T-helper 1 cell treated with Interleukin-12 subunit alpha and Interleukin-12 subunit beta and Interleukin-4 antibody, amounts not matched to agents 30 μg/mL and 1 μg/mL, for 36 hours (primary cell): ENCODE data around the gene MVB12B.
A peak's percentile ranks its signal among the peaks of the same experiment; 100 is the strongest.

ENCODE experiments used
- H3K27ac Mint-ChIP-seq: one replicate; pipeline ENCODE4 v1.8.0; 2021; ENCODE audit warnings: mild to moderate bottlenecking, mixed read lengths
- H3K27me3 Mint-ChIP-seq: one replicate; pipeline ENCODE4 v1.8.0; 2021; ENCODE audit warnings: low read depth, mixed read lengths
- H3K36me3 Mint-ChIP-seq: one replicate; pipeline ENCODE4 v1.8.0; 2021; ENCODE audit warnings: low read depth, mixed read lengths
- H3K4me1 Mint-ChIP-seq: one replicate; pipeline ENCODE4 v1.8.0; 2021; ENCODE audit warnings: low read depth, mixed read lengths
- H3K4me3 Mint-ChIP-seq: one replicate; pipeline ENCODE4 v1.8.0; 2021; ENCODE audit warnings: mild to moderate bottlenecking, moderate library complexity, mixed read lengths
- H3K9me3 Mint-ChIP-seq: one replicate; pipeline ENCODE4 v1.8.0; 2021; ENCODE audit warnings: mixed read lengths

MVB12B gene

DNA sequence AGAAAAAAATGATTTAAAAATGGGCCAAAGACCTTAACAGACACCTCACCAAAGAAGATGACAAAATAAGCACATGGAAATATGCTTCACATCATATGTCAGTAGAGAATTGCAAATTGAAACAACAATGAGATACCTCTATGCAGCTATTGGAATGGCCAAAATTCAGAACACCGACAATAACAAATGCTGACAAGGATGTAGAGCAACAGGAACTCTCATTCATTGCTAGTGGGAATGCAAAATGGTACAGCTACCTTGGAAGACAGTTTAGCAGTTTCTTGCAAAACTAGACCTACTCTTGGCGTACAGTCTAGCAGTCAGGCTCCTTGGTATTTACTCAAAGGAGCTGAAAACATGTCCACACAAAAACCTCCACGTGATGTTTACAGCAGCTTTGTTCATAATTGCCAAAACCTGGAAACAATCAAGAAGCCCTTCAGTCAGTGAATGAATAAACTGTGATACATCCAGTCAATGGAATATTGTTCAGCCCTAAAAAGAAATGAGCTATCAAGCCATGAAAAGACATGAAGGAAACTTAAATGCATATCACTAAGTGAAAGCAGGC is 10.5 kb upstream of the MVB12B start:
- Mint-ChIP-seq H3K27me3 (peaks cover 12% of the 10 kb centered on the region), H3K9me3 (no peaks in the 10 kb centered on the region), H3K36me3 (no peaks in the 10 kb centered on the region), H3K4me1 (no peaks in the 10 kb centered on the region), H3K4me3 (no peak overlapping the region), H3K27ac (no peak overlapping the region)

DNA sequence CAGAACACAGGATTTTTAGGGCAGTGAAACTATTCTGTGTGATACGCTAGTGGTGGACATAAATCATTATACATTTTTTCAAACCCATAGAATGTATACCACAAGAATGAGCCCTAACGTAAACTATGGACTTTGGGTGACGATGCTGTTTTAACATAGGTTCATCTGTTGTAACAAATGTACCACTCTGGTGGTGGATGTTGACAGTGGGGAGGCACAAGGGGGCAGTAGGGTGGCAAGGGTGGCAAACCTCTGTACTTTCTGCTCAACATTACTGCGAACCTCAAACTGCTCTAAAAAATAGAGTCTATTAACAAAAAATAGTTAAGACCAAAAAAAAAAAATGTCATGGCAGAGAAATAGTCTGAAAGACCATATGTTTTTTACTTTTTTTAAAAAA is 9.1 kb upstream of the MVB12B start:
- Mint-ChIP-seq H3K4me1 (no peaks in the 10 kb centered on the region), H3K9me3 (no peaks in the 10 kb centered on the region), H3K4me3 (no peak overlapping the region), H3K36me3 (peaks cover 3% of the 10 kb centered on the region), H3K27me3 (peaks cover 11% of the 10 kb centered on the region), H3K27ac (no peak overlapping the region)

DNA sequence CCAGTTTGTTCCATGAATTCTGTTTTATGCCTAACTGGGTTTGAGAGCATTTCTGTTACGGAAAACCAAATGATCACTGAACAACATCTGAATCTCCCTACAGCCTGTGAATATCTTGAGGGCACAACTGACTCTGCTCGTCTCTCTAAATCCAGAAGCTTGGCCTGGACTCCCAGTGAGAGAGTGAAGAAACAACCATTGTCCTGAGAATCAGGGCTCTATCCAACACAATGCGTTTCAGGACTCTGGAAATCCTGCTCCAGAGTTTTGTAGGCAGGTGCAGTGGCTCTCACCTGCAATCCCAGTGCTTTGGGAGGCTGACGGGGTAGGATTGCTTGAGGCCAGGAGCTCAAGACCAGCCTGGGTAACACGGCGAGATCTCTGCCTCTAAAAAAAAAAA is 7.8 kb upstream of the MVB12B start:
- Mint-ChIP-seq H3K4me3 (no peak overlapping the region), H3K27ac (no peak overlapping the region), H3K36me3 (peaks cover 4% of the 10 kb centered on the region), H3K4me1 (no peaks in the 10 kb centered on the region), H3K27me3 (peaks cover 15% of the 10 kb centered on the region), H3K9me3 (peaks cover 3% of the 10 kb centered on the region)

DNA sequence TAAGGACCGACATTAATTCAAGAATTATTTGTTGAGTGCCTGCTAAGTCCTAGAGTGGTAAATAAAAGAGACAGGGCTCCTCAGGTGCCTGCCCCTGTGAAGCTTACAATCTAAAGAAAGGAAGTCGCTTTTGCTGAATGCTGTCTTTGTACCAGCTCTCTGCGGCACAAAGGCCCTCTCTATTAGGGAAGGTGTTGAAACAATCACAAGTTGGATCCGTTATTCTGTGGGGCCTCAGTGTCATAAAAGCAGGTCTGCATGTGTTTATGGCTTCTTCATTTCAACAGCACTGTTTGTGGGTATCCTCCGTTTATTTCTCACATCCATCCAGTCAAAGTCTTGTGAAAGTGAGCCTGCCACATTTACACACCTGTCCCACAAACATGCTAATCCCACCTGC is 7.0 kb upstream of the MVB12B start:
- Mint-ChIP-seq H3K4me3 (no peak overlapping the region), H3K27me3 (peaks cover 19% of the 10 kb centered on the region), H3K9me3 (peaks cover 7% of the 10 kb centered on the region), H3K4me1 (no peaks in the 10 kb centered on the region), H3K27ac (no peak overlapping the region), H3K36me3 (peaks cover 8% of the 10 kb centered on the region)

DNA sequence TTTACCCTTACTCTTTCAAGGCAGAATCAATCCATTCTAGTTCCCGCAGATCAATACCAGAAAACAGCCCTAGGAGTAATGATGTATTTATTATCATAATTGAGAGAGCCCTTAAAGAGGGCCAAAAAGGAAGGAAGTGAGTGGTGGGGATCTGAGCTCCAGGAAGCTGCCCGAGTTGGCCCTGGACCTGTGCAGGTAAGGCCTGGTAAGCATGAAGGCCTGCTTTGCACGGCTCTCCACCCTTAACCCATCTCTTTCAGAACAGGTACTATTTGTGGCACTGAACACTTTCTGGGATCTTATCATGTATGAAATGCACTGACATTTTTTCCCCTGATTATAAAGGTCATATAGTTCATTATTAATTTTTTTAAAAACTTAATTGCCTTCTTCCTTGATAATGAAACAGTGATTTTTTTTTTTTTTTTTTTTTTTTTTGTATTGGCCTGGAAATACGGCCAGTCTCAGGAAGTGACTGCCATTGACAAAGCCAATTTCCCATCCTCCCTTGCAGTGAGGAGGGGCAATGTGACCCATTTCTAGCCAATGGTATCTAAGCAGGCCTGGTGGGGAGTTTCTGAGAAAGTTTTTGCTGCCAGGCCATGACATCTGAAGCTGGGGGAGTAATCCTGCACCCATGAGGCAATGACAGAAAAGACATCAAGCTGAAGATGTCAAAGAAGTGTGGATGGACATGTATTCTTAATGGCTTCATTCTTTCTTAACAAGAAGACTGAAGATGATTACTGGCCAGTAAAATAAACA is 6.3 kb upstream of the MVB12B start:
- H3K27me3 Mint-ChIP-seq, result peaks cover 20% of the 10 kb centered on the region
- no peak overlapping the region for H3K4me3 Mint-ChIP-seq
- peaks cover 8% of the 10 kb centered on the region for H3K9me3 Mint-ChIP-seq
- peaks cover 8% of the 10 kb centered on the region for H3K36me3 Mint-ChIP-seq
- H3K4me1 Mint-ChIP-seq, result no peaks in the 10 kb centered on the region
- H3K27ac Mint-ChIP-seq, result no peak overlapping the region

DNA sequence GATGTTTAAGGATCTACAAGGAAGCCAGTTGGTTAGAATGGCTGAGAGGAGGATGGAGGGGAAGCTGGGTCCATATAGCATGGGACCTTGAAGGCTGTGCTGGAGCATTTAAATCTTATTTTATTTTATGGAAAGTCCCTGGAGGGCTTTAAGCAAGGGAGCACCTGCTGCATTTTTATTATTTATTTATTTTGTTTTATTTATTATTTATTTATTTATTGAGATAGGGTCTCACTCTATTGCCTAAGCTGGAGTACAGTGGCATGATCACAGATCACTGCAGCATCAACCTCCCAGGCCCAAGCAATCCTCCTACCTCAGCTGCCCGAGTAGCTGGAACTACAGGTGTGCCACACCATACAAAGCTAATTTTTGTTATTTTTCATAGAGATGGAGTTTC is 4.9 kb upstream of the MVB12B start:
- H3K4me3 Mint-ChIP-seq, result no peak overlapping the region
- H3K9me3 Mint-ChIP-seq, result peaks cover 12% of the 10 kb centered on the region
- H3K27me3 Mint-ChIP-seq, result peaks cover 25% of the 10 kb centered on the region
- H3K27ac Mint-ChIP-seq, result no peak overlapping the region
- H3K36me3 Mint-ChIP-seq, result peaks cover 8% of the 10 kb centered on the region
- H3K4me1 Mint-ChIP-seq, result peaks cover 2% of the 10 kb centered on the region

DNA sequence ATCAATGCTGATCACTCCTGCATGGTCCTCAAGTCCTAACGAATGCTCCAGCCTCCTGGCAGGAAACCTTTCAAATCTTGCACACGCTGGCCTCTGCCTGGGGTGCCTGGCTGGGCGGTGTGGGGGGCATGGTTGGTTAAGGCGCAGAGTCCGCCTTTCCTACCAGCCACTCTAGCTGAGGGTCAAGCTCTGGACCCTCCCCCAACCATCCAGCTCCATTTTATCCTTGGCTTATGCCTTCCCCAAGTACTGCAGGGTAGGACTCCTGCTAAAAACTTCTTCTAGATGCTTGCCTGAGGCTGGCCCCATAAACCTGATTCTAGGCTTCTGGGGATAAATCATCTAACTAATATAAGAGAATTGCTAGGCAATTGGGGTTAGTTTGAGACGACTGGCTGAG is 808 bp upstream of the MVB12B start:
- Mint-ChIP-seq H3K4me3 (peak overlapping the region; percentile 80), H3K27me3 (peaks cover 40% of the 10 kb centered on the region), H3K27ac (peak overlapping the region; percentile 34), H3K36me3 (peaks cover 8% of the 10 kb centered on the region), H3K4me1 (peaks cover 19% of the 10 kb centered on the region), H3K9me3 (peaks cover 12% of the 10 kb centered on the region)

DNA sequence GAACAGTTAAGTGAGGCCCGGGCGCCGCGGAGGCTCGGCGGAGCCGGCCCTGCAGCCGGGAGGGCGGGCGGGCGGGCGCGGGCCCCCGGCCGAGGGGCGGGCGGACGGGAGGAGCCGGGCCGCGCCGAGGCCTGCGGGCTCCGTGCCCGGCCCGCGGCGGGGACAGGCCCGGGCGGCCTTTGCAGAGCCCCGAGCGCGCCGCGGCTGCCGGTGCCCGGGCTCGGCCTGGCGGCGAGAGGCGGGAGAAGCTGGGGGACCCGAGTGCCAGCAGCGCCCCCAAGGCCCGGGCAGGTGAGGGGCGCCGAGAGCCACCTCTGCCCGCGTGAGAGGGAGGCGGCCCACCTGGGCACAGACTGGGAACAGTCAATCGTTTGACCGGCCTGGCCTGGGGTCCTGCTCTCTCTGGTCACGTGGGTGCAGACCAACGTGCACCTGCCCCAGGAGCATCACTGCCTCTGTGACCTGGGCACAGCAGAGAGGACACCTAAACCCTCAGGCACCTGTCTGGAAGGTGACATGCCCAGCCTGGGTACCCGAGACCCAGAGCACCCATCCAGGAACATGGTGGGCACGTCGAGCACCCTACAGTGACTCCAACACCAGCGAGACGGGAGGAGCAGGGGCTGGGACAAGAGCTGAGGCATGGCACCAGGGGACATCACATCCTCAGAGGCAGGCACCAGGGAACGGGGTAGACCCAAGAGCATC is 531 bp downstream of the MVB12B start:
- H3K36me3 Mint-ChIP-seq, result peaks cover 5% of the 10 kb centered on the region
- H3K27ac Mint-ChIP-seq, result no peak overlapping the region
- H3K27me3 Mint-ChIP-seq, result peaks cover 36% of the 10 kb centered on the region
- H3K4me3 Mint-ChIP-seq, result peak overlapping the region; percentile 68
- peaks cover 19% of the 10 kb centered on the region for H3K4me1 Mint-ChIP-seq
- H3K9me3 Mint-ChIP-seq, result peaks cover 12% of the 10 kb centered on the region

DNA sequence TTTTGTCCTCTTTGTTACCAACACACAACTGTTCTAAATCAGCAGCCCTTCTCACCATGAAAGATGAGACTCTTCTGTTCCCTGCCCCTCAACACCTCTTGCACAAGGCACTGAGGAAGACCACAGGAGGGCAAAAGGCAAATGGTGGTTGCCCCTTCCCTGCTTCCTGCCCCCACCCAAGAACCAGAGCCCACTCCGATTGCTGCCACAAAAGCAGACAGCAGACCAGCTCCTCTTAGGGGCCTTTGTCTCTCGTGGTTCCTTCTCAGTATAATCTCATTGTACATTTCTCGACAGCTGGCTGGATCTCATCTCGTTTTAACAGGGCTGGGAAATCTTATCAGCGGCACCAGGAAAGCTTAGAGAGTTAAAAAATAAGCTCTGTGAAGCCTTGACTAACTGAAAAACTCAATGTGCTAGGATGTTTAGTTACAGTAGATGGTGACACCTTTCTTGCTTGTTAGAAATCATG is 1.1 kb downstream of the MVB12B start:
- Mint-ChIP-seq H3K27ac (peak overlapping the region; percentile 64), H3K4me1 (peaks cover 19% of the 10 kb centered on the region), H3K27me3 (peaks cover 36% of the 10 kb centered on the region), H3K36me3 (peaks cover 5% of the 10 kb centered on the region), H3K4me3 (peak overlapping the region; percentile 68), H3K9me3 (peaks cover 12% of the 10 kb centered on the region)

DNA sequence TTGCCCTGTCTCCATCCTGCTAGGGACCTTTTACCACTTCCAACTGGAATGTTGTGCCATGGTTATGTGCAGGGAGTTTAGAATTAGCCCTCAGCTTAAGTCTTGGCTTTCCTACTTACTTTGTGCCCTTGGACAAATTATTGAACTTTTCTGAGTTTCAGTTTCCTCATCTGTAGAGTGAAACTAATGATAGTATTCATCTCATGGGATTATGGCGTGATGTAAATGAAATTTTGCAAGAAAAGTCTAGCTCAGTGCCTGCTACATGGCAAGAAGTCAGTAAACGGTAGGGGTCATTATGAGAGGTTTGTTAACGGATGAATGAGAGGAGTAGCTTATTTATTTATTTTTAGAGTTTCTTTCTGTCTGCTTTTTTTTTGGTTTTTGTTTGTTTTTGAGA is 1.8 kb downstream of the MVB12B start:
- Mint-ChIP-seq H3K4me1 (peaks cover 19% of the 10 kb centered on the region), H3K4me3 (peak overlapping the region; percentile 68), H3K27me3 (peaks cover 36% of the 10 kb centered on the region), H3K36me3 (peaks cover 5% of the 10 kb centered on the region), H3K9me3 (peaks cover 12% of the 10 kb centered on the region), H3K27ac (no peak overlapping the region)

DNA sequence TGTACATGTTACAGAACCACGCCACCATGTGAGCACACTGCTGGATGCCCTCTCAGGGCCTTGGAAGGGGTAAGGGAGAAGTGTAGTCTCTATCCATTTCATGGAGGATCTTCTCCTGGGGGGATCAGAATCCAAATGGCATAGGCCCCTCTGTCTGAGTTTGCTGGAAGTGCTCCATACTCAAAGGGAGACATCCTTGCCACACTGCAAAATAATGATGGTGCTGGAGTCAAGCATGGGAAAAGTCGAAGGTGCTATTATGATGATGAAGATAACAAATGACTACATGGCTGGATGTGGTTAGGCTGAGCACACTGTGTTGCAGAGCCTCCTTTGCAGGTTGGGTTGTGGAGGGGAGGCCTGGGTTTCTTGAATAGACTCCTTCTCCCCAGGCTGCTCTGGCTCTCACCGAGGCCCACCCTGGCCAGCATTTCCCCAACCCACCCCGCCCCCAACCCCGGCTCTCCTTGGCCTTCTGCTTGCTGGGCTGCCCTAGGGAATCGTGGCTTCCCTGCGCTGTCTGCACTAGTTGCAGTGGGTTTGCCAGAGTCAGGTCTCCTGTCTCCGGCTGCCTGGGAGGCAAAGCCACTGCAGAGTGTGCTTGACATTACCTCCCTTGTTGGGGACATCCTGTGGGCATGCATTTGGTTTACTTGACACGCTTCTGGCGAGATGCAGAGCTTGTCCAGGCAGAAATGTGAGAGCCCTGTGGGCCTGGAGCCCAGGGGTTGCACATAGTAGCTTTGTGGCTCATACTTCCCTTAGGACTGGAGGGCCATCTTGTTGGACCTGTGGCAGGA is 3.0 kb downstream of the MVB12B start:
- Mint-ChIP-seq H3K9me3 (peaks cover 5% of the 10 kb centered on the region), H3K4me3 (no peak overlapping the region), H3K36me3 (no peaks in the 10 kb centered on the region), H3K4me1 (peaks cover 19% of the 10 kb centered on the region), H3K27ac (no peak overlapping the region), H3K27me3 (peaks cover 28% of the 10 kb centered on the region)

DNA sequence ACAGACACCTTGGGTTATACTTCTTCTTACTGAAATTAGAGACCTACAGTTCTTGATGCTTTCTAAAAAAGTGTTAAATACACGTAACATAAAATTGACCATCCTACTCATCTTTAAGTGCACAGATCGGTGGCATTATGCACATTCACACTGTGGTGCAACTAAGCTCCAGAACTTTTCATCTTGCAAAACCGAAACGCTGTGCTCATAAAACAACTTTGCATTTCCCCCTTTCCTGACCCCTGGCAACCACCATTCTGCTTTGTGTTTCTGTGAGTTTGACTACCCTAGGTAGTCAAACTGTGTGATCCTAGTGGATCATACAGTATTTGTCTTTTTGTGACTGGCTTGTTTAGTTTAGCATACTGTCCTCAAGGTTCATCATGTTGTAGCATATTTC is 3.9 kb downstream of the MVB12B start:
- H3K36me3 Mint-ChIP-seq, result no peaks in the 10 kb centered on the region
- no peak overlapping the region for H3K4me3 Mint-ChIP-seq
- peaks cover 2% of the 10 kb centered on the region for H3K9me3 Mint-ChIP-seq
- H3K4me1 Mint-ChIP-seq, result peaks cover 19% of the 10 kb centered on the region
- no peak overlapping the region for H3K27ac Mint-ChIP-seq
- peaks cover 25% of the 10 kb centered on the region for H3K27me3 Mint-ChIP-seq

DNA sequence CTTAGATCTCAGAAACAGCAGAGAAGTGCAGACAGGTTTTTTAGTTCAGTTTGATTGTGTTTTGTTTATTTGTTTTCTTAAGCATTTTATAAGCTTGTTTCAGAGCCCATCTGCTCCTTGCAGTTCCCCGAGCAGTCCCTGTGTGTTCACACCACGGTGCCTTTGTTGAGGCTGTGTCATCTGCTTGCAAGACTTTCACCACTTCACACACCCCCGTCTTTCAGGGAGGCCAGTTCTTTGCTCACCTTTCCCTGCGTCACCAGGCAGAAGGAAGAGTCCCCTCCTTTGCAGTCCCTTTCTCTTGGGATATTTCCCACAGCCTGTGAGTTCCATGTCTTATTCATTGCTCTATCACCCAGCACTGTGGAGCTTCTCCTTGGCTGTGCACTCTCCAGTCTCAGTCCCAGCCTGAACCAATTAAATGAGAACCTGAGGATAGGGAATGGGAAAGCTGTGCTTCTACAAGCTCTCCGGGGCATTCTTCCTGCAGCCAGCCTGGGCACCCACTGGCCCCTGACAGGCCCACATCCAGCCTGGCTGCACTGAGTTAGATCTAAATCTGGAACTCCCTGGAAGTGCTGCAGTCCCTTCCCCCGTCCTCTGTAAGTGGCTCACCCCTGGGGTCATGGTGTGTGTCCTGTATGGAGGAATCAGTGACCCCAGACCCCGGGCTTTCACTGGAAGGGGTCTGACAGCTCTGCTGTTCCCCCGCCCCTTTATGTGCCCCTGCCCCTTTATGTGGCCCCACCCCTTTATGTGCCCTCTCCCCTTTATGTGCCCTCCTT is 5.5 kb downstream of the MVB12B start:
- no peak overlapping the region for H3K4me3 Mint-ChIP-seq
- peaks cover 17% of the 10 kb centered on the region for H3K4me1 Mint-ChIP-seq
- H3K9me3 Mint-ChIP-seq, result no peaks in the 10 kb centered on the region
- H3K27me3 Mint-ChIP-seq, result peaks cover 18% of the 10 kb centered on the region
- H3K27ac Mint-ChIP-seq, result no peak overlapping the region
- H3K36me3 Mint-ChIP-seq, result no peaks in the 10 kb centered on the region
